Measurements from ENCODE around the gene CAPZB. TPM values are rescaled to one million over a fixed set of nuclear protein-coding genes. Genes with fewer than 3 reads are reported as not detected.

The CAPZB gene
- total and polyA plus RNA-seq, 2 donors, result 136 to 255 TPM

DNA sequence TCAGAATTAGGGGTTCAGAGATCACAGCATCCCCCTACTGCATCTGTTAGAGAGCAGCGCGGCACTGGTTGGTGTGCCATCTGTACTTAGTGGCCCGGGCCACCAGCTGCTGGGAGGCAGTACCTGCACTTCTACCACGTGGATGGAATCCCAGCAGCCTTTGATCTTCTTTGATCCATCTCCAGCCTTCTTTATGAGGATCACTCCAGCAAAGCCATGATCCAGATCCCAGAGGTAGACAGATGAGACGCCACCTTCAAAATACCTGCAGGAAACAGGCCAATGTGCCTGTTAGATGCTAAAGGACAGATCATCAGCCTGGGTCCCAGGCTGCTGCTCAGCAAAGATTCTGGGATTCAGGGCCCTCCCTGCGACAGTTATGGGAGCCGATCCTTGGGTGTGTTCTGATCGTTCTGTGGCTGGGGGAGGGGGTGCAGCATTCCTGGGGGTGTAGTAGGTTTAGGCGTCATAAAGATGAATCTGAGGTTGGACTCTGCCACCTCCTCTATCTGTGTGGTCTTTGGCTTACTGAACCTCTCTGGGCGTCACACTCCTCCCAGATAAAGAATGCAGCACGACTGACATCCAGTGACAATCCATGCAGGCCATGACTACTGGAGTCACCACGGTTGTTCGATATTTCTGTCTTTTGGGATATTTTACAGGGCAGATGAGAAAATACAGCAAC is 127.9 kb downstream of the CAPZB start:
- no peak overlapping the region for H3K4me3 ChIP-seq (ENCODE audit: low read length in 2 of 2)
- DNase-seq (ENCODE audit: low read depth in 6 of 9, low spot score in 9 of 9), result no peak
- no peak overlapping the region for H3K27ac ChIP-seq (ENCODE audit: low read depth in 1 of 2, low read length in 1 of 2)
- H3K4me1 ChIP-seq (ENCODE audit: control insufficient read depth in 2 of 2, insufficient read depth in 2 of 2, low read length in 2 of 2), result peaks cover 33 to 55% of the 10 kb centered on the region in 2 donors
- no peaks in the 10 kb centered on the region for H3K9me3 ChIP-seq (ENCODE audit: control insufficient read depth in 2 of 2, insufficient read depth in 1 of 2, low read length in 1 of 2)
- peaks cover 44 to 57% of the 10 kb centered on the region in 2 donors for H3K36me3 ChIP-seq (ENCODE audit: control insufficient read depth in 2 of 2, insufficient read depth in 2 of 2, low read length in 1 of 2)
- no peaks in the 10 kb centered on the region for H3K27me3 ChIP-seq (ENCODE audit: control insufficient read depth in 2 of 2, insufficient read depth in 1 of 2, low read length in 1 of 2)
- 76% methylated on average over 13 of the region's 13 CpGs for WGBS

DNA sequence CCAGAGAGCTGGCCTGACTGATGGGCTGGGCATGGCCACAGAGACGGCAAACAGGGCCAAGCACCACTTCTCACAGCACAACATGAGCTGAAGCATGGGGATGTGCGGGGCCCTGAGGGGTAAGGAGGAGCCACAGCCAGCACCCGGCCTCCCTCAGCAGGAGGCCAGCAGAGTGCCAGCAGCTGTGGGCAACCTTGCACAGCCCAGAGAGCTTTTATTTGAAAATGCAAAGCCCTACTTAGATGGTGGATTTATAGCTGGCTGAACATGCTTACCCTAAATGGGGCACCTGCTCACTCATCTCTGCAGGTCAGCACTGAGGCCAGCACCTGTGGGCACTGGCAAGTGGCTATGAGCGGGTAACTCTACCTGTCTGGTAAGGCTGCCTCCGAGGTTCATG is 129.1 kb downstream of the CAPZB start:
- H3K27me3 ChIP-seq (ENCODE audit: control insufficient read depth in 2 of 2, insufficient read depth in 1 of 2, low read length in 1 of 2), result no peaks in the 10 kb centered on the region
- peaks cover 24 to 45% of the 10 kb centered on the region in 2 donors for H3K4me1 ChIP-seq (ENCODE audit: control insufficient read depth in 2 of 2, insufficient read depth in 2 of 2, low read length in 2 of 2)
- no peak for DNase-seq (ENCODE audit: low read depth in 6 of 9, low spot score in 9 of 9)
- H3K27ac ChIP-seq (ENCODE audit: low read depth in 1 of 2, low read length in 1 of 2), result no peak overlapping the region
- 93% methylated on average over 5 of the region's 5 CpGs for WGBS
- H3K4me3 ChIP-seq (ENCODE audit: low read length in 2 of 2), result no peak overlapping the region
- H3K9me3 ChIP-seq (ENCODE audit: control insufficient read depth in 2 of 2, insufficient read depth in 1 of 2, low read length in 1 of 2), result no peaks in the 10 kb centered on the region
- peaks cover 54 to 68% of the 10 kb centered on the region in 2 donors for H3K36me3 ChIP-seq (ENCODE audit: control insufficient read depth in 2 of 2, insufficient read depth in 2 of 2, low read length in 1 of 2)

DNA sequence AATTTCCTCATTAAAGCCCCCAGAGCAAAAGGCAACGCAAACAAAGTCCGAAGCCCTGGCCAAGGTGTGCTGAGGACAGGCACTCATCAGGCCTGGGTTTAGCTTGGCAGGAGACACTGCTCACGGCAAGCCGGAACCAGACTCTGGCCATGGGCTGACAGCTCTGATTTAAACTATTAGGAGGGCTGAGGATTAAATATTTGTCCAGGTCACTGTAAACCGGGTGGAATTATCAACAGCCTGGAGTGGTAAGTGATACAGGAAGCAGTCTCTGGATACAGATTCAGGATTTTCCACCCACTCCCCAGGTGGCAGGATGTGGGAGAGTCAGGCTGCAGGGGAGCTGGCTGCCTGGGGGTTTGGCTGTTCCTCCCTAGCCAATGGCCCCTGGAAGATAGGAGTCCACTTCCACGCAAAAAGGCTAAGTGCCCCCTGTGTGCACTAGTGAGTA is 130.8 kb downstream of the CAPZB start:
- Histone ChIP-seq H3K4me3 (ENCODE audit: low read length in 2 of 2) (no peak overlapping the region), H3K27me3 (ENCODE audit: control insufficient read depth in 2 of 2, insufficient read depth in 1 of 2, low read length in 1 of 2) (no peaks in the 10 kb centered on the region), H3K27ac (ENCODE audit: low read depth in 1 of 2, low read length in 1 of 2) (peak overlapping the region in 1 of 2 donors; percentile 37), H3K9me3 (ENCODE audit: control insufficient read depth in 2 of 2, insufficient read depth in 1 of 2, low read length in 1 of 2) (no peaks in the 10 kb centered on the region), H3K4me1 (ENCODE audit: control insufficient read depth in 2 of 2, insufficient read depth in 2 of 2, low read length in 2 of 2) (peaks cover 8 to 28% of the 10 kb centered on the region in 2 donors), H3K36me3 (ENCODE audit: control insufficient read depth in 2 of 2, insufficient read depth in 2 of 2, low read length in 1 of 2) (peaks cover 63 to 71% of the 10 kb centered on the region in 2 donors)
- 95% methylated on average over 6 of the region's 6 CpGs for WGBS
- DNase-seq (ENCODE audit: low read depth in 6 of 9, low spot score in 9 of 9), result no peak

DNA sequence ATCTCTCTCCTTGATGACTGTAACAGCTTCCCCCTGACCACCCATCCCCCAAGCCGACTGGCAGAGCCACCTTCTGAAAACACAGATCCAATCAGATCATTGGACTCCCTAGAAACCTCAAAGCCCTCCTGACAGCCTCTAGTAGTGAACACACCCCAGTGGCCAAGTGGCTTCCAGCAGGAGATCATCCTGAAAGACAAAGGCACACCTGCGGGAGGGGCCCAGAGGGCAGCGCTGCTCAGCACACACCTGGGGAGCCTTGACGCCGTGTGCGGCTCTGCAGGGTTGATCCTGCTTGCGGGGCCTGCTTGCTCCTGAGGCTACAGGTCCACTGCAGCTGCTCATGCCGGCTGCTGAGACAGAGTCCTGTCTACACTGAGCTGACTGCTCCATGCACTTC is 131.7 kb downstream of the CAPZB start:
- Histone ChIP-seq H3K27me3 (ENCODE audit: control insufficient read depth in 2 of 2, insufficient read depth in 1 of 2, low read length in 1 of 2) (no peaks in the 10 kb centered on the region), H3K4me1 (ENCODE audit: control insufficient read depth in 2 of 2, insufficient read depth in 2 of 2, low read length in 2 of 2) (peaks cover 3 to 20% of the 10 kb centered on the region in 2 donors), H3K36me3 (ENCODE audit: control insufficient read depth in 2 of 2, insufficient read depth in 2 of 2, low read length in 1 of 2) (peaks cover 68 to 77% of the 10 kb centered on the region in 2 donors), H3K9me3 (ENCODE audit: control insufficient read depth in 2 of 2, insufficient read depth in 1 of 2, low read length in 1 of 2) (no peaks in the 10 kb centered on the region), H3K27ac (ENCODE audit: low read depth in 1 of 2, low read length in 1 of 2) (no peak overlapping the region), H3K4me3 (ENCODE audit: low read length in 2 of 2) (no peak overlapping the region)
- no peak for DNase-seq (ENCODE audit: low read depth in 6 of 9, low spot score in 9 of 9)
- 80% methylated on average over 8 of the region's 8 CpGs for WGBS

DNA sequence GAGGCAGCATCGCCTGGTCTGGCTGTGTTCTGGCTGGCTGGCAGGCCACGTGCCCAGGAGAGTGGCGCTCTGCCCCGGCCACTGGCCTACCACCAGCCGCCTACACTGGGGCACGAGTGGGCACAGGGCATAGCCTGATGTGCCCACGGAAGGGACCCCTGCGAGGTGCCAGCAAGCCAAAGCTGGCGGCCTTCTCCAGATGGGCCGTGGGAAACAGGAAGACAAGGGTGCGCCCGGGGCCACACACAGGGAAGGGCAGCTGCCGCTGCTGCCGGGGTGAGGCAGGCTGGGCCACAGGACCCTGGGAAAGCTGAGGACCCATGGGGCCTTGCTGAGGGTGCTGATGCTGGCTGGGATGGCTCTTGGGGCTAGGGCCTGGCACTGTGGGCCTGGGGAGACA is 132.5 kb downstream of the CAPZB start:
- Histone ChIP-seq H3K27me3 (ENCODE audit: control insufficient read depth in 2 of 2, insufficient read depth in 1 of 2, low read length in 1 of 2) (no peaks in the 10 kb centered on the region), H3K4me1 (ENCODE audit: control insufficient read depth in 2 of 2, insufficient read depth in 2 of 2, low read length in 2 of 2) (peaks cover 0 to 19% of the 10 kb centered on the region in 2 donors), H3K36me3 (ENCODE audit: control insufficient read depth in 2 of 2, insufficient read depth in 2 of 2, low read length in 1 of 2) (peaks cover 74 to 78% of the 10 kb centered on the region in 2 donors), H3K27ac (ENCODE audit: low read depth in 1 of 2, low read length in 1 of 2) (no peak overlapping the region), H3K4me3 (ENCODE audit: low read length in 2 of 2) (no peak overlapping the region), H3K9me3 (ENCODE audit: control insufficient read depth in 2 of 2, insufficient read depth in 1 of 2, low read length in 1 of 2) (no peaks in the 10 kb centered on the region)
- WGBS, result 95% methylated on average over 14 of the region's 14 CpGs
- DNase-seq (ENCODE audit: low read depth in 6 of 9, low spot score in 9 of 9), result no peak

DNA sequence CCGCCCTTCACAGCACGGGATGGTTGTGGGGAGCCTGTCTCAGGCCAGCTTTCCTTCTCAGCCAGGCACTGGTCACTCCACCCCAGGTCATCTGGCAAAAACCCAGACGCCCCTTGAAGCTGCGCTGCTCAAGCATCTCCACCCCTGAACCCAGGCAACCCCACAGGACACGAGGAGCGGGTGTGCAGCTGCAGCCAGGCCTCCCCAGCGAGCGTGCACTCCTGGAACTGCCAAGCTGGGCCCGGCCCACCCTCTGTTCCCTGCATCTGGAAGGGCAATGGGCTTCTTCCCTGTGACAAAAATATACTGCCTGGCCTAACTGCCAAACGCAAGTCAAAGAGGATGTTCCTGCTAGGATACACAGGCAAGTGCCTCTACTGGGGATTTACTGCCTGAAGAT is 133.5 kb downstream of the CAPZB start:
- H3K36me3 ChIP-seq (ENCODE audit: control insufficient read depth in 2 of 2, insufficient read depth in 2 of 2, low read length in 1 of 2), result peaks cover 70 to 73% of the 10 kb centered on the region in 2 donors
- 94% methylated on average over 10 of the region's 10 CpGs for WGBS
- DNase-seq (ENCODE audit: low read depth in 6 of 9, low spot score in 9 of 9), result no peak
- no peaks in the 10 kb centered on the region for H3K27me3 ChIP-seq (ENCODE audit: control insufficient read depth in 2 of 2, insufficient read depth in 1 of 2, low read length in 1 of 2)
- H3K27ac ChIP-seq (ENCODE audit: low read depth in 1 of 2, low read length in 1 of 2), result no peak overlapping the region
- no peak overlapping the region for H3K4me3 ChIP-seq (ENCODE audit: low read length in 2 of 2)
- H3K9me3 ChIP-seq (ENCODE audit: control insufficient read depth in 2 of 2, insufficient read depth in 1 of 2, low read length in 1 of 2), result no peaks in the 10 kb centered on the region
- H3K4me1 ChIP-seq (ENCODE audit: control insufficient read depth in 2 of 2, insufficient read depth in 2 of 2, low read length in 2 of 2), result peaks cover 0 to 12% of the 10 kb centered on the region in 2 donors

DNA sequence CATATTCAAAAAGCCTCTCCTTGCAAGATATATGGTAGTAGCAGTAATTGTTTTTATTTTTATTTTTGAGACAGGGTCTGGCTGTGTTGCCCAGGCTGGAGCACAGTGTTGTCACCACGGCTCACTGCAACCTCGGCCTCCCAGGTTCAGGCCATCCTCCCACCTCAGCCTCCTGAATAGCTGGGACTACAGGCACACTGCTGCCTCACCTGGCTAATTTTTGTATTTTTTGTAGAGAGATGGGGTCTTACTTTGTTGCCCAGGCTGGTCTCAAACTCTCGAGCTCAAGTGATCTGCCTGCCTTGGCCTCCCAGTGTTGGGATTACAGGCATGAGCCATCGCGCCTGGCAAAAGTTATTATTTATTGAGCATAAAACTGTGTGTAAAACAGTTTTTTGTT is 134.8 kb downstream of the CAPZB start:
- Histone ChIP-seq H3K4me1 (ENCODE audit: control insufficient read depth in 2 of 2, insufficient read depth in 2 of 2, low read length in 2 of 2) (peaks cover 0 to 12% of the 10 kb centered on the region in 2 donors), H3K4me3 (ENCODE audit: low read length in 2 of 2) (no peak overlapping the region), H3K36me3 (ENCODE audit: control insufficient read depth in 2 of 2, insufficient read depth in 2 of 2, low read length in 1 of 2) (peaks cover 61 to 67% of the 10 kb centered on the region in 2 donors), H3K27ac (ENCODE audit: low read depth in 1 of 2, low read length in 1 of 2) (no peak overlapping the region), H3K27me3 (ENCODE audit: control insufficient read depth in 2 of 2, insufficient read depth in 1 of 2, low read length in 1 of 2) (no peaks in the 10 kb centered on the region), H3K9me3 (ENCODE audit: control insufficient read depth in 2 of 2, insufficient read depth in 1 of 2, low read length in 1 of 2) (no peaks in the 10 kb centered on the region)
- no peak for DNase-seq (ENCODE audit: low read depth in 6 of 9, low spot score in 9 of 9)
- 98% methylated on average over 5 of the region's 5 CpGs for WGBS

DNA sequence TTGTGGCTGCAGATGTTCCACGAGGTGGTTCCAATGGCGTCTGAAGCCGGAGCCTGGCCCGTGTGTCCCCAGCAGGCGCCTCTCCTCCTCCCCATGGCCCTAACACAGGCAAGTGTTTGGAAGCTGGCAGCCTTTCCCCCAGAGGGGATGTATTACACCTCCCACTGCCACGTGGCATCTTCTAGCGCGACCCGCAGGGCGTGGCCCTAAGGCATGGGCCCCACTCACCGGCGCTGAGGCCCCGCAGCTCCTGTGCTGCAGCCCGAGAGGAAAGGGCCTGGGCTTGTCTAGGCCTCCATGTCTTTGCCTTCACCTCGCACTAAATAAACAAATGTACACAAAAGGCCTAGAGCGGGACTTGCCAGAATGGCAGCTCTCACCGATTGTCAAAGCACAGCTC is 135.3 kb downstream of the CAPZB start:
- peaks cover 0 to 12% of the 10 kb centered on the region in 2 donors for H3K4me1 ChIP-seq (ENCODE audit: control insufficient read depth in 2 of 2, insufficient read depth in 2 of 2, low read length in 2 of 2)
- DNase-seq (ENCODE audit: low read depth in 6 of 9, low spot score in 9 of 9), result no peak
- H3K27ac ChIP-seq (ENCODE audit: low read depth in 1 of 2, low read length in 1 of 2), result no peak overlapping the region
- H3K27me3 ChIP-seq (ENCODE audit: control insufficient read depth in 2 of 2, insufficient read depth in 1 of 2, low read length in 1 of 2), result no peaks in the 10 kb centered on the region
- peaks cover 59 to 68% of the 10 kb centered on the region in 2 donors for H3K36me3 ChIP-seq (ENCODE audit: control insufficient read depth in 2 of 2, insufficient read depth in 2 of 2, low read length in 1 of 2)
- 97% methylated on average over 17 of the region's 17 CpGs for WGBS
- no peaks in the 10 kb centered on the region for H3K9me3 ChIP-seq (ENCODE audit: control insufficient read depth in 2 of 2, insufficient read depth in 1 of 2, low read length in 1 of 2)
- H3K4me3 ChIP-seq (ENCODE audit: low read length in 2 of 2), result no peak overlapping the region

DNA sequence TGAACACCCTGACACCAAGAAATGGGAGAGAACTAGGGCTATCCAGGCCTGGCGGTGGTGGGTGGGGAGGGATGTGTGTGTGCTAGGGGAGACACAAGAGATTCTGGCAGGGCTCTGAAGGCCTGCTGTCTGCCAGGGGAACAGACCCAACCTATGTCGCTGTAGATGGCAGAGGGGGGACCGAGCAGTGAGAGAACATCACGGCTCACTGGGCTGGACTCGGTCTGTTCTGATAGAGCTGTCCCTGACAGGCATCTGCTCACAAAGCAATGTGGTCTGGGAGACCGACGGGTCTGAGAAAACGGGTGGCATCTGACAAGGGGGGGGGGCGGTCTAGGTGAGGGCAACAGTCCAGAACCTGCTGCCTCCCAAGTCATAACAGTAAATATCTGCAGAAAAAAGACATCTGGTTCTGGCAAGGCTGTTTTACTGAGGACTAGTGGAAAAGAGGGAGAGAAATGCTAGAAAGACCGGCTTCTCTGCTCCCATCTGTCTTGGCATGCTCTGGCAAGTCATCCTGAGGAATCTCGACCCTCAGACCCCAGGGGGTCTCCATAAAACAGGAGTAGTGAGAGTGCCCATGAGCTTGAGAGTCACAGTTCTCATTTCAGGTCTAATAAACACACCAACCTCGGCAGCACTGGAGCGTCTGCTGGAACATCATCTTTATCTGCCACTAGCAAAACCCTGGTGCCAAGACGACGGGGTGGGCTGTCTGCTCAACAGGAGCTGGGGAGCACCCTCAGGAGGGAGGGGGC is 136.7 kb downstream of the CAPZB start:
- H3K27me3 ChIP-seq (ENCODE audit: control insufficient read depth in 2 of 2, insufficient read depth in 1 of 2, low read length in 1 of 2), result no peaks in the 10 kb centered on the region
- DNase-seq (ENCODE audit: low read depth in 6 of 9, low spot score in 9 of 9), result no peak
- no peaks in the 10 kb centered on the region for H3K9me3 ChIP-seq (ENCODE audit: control insufficient read depth in 2 of 2, insufficient read depth in 1 of 2, low read length in 1 of 2)
- H3K4me3 ChIP-seq (ENCODE audit: low read length in 2 of 2), result no peak overlapping the region
- H3K36me3 ChIP-seq (ENCODE audit: control insufficient read depth in 2 of 2, insufficient read depth in 2 of 2, low read length in 1 of 2), result peaks cover 58 to 68% of the 10 kb centered on the region in 2 donors
- H3K4me1 ChIP-seq (ENCODE audit: control insufficient read depth in 2 of 2, insufficient read depth in 2 of 2, low read length in 2 of 2), result peaks cover 0 to 5% of the 10 kb centered on the region in 2 donors
- WGBS, result 87% methylated on average over 15 of the region's 15 CpGs
- no peak overlapping the region for H3K27ac ChIP-seq (ENCODE audit: low read depth in 1 of 2, low read length in 1 of 2)
